ENCODE measurements around the gene NVL.
A peak's percentile ranks its signal among the peaks of the same experiment; 100 is the strongest.

NVL gene

DNA sequence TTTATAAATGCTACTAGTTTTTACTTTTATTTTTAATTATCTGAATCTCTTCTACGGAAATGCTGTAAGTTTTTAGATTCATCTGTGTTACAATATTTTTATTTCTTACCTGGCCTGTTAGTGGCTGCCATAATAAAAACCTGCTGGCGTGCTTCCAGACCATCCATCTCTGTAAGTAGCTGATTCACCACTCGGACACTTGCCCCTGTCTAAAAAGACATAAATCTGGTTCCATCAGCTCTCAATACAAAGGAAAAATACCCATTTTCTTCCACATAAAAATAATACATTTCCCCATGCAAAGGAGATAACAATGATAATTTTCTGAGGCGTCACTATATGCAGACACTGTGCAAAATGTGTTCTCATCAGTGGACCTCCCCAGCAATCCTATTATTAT lies 62.0 kb downstream of the NVL start (continued):
- TF ChIP-seq ZNF501 (tag by site-specific recombination; IDR thresholded peaks at IDR 0.05) (no peak), ZNF174 (tag by site-specific recombination; IDR thresholded peaks at IDR 0.05) (no peak), ZNF404 (tag by site-specific recombination; IDR thresholded peaks at IDR 0.05) (no peak), ZNF121 (tag by site-specific recombination; IDR thresholded peaks at IDR 0.05) (no peak), ZNF514 (tag by site-specific recombination; IDR thresholded peaks at IDR 0.05) (no peak), ZNF558 (tag by site-specific recombination; IDR thresholded peaks at IDR 0.05) (no peak), KLF8 (tag by site-specific recombination; IDR thresholded peaks at IDR 0.05) (no peak), ZNF530 (tag by site-specific recombination; IDR thresholded peaks at IDR 0.05; ENCODE audit: low read depth) (no peak), ZBTB21 (tag by site-specific recombination; IDR thresholded peaks at IDR 0.05) (no peak), ZNF600 (tag by site-specific recombination; IDR thresholded peaks at IDR 0.05) (no peak), ZNF169 (tag by site-specific recombination; IDR thresholded peaks at IDR 0.05) (no peak), ZBTB17 (tag by site-specific recombination; IDR thresholded peaks at IDR 0.05) (peak; percentile 43; the same call in 1 of the 2 replicates), ZNF510 (tag by site-specific recombination; IDR thresholded peaks at IDR 0.05; ENCODE audit: insufficient replicate concordance) (no peak), ZNF843 (tag by site-specific recombination; IDR thresholded peaks at IDR 0.05) (peak; percentile 47; the same call in 1 of the 2 replicates), ZNF366 (tag by site-specific recombination; conservative IDR thresholded peaks at IDR 0.05) (peak; percentile 77), ZSCAN23 (tag by site-specific recombination; IDR thresholded peaks at IDR 0.05) (no peak), ZBTB20 (tag by site-specific recombination; IDR thresholded peaks at IDR 0.05) (no peak; the same call in 1 of the 2 replicates), ZNF202 (tag by site-specific recombination; IDR thresholded peaks at IDR 0.05; ENCODE audit: borderline replicate concordance) (no peak), MEIS1 (CRISPR knock-in tag; IDR thresholded peaks at IDR 0.05; ENCODE audit: borderline replicate concordance) (no peak), SETDB1 (IDR thresholded peaks at IDR 0.05; ENCODE audit: insufficient read length, low read length) (no peak), ZNF311 (tag by site-specific recombination; IDR thresholded peaks at IDR 0.05; ENCODE audit: borderline replicate concordance) (no peak), ZNF19 (tag by site-specific recombination; IDR thresholded peaks at IDR 0.05; ENCODE audit: low read depth) (no peak)
- TF ChIP-seq, protein P1, sequence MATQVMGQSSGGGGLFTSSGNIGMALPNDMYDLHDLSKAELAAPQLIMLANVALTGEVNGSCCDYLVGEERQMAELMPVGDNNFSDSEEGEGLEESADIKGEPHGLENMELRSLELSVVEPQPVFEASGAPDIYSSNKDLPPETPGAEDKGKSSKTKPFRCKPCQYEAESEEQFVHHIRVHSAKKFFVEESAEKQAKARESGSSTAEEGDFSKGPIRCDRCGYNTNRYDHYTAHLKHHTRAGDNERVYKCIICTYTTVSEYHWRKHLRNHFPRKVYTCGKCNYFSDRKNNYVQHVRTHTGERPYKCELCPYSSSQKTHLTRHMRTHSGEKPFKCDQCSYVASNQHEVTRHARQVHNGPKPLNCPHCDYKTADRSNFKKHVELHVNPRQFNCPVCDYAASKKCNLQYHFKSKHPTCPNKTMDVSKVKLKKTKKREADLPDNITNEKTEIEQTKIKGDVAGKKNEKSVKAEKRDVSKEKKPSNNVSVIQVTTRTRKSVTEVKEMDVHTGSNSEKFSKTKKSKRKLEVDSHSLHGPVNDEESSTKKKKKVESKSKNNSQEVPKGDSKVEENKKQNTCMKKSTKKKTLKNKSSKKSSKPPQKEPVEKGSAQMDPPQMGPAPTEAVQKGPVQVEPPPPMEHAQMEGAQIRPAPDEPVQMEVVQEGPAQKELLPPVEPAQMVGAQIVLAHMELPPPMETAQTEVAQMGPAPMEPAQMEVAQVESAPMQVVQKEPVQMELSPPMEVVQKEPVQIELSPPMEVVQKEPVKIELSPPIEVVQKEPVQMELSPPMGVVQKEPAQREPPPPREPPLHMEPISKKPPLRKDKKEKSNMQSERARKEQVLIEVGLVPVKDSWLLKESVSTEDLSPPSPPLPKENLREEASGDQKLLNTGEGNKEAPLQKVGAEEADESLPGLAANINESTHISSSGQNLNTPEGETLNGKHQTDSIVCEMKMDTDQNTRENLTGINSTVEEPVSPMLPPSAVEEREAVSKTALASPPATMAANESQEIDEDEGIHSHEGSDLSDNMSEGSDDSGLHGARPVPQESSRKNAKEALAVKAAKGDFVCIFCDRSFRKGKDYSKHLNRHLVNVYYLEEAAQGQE (tag by site-specific recombination; IDR thresholded peaks at IDR 0.05) = no peak
- TF ChIP-seq, protein P2, sequence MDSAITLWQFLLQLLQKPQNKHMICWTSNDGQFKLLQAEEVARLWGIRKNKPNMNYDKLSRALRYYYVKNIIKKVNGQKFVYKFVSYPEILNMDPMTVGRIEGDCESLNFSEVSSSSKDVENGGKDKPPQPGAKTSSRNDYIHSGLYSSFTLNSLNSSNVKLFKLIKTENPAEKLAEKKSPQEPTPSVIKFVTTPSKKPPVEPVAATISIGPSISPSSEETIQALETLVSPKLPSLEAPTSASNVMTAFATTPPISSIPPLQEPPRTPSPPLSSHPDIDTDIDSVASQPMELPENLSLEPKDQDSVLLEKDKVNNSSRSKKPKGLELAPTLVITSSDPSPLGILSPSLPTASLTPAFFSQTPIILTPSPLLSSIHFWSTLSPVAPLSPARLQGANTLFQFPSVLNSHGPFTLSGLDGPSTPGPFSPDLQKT (IDR thresholded peaks at IDR 0.05; ENCODE audit: borderline replicate concordance, low read depth, low read length) = no peak
- TF ChIP-seq, protein P3, sequence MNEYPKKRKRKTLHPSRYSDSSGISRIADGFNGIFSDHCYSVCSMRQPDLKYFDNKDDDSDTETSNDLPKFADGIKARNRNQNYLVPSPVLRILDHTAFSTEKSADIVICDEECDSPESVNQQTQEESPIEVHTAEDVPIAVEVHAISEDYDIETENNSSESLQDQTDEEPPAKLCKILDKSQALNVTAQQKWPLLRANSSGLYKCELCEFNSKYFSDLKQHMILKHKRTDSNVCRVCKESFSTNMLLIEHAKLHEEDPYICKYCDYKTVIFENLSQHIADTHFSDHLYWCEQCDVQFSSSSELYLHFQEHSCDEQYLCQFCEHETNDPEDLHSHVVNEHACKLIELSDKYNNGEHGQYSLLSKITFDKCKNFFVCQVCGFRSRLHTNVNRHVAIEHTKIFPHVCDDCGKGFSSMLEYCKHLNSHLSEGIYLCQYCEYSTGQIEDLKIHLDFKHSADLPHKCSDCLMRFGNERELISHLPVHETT (tag by site-specific recombination; IDR thresholded peaks at IDR 0.05) = no peak
- TF ChIP-seq, protein P4, sequence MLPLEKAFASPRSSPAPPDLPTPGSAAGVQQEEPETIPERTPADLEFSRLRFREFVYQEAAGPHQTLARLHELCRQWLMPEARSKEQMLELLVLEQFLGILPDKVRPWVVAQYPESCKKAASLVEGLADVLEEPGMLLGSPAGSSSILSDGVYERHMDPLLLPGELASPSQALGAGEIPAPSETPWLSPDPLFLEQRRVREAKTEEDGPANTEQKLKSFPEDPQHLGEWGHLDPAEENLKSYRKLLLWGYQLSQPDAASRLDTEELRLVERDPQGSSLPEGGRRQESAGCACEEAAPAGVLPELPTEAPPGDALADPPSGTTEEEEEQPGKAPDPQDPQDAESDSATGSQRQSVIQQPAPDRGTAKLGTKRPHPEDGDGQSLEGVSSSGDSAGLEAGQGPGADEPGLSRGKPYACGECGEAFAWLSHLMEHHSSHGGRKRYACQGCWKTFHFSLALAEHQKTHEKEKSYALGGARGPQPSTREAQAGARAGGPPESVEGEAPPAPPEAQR (tag by site-specific recombination; IDR thresholded peaks at IDR 0.05) = no peak
- TF ChIP-seq, protein P5, sequence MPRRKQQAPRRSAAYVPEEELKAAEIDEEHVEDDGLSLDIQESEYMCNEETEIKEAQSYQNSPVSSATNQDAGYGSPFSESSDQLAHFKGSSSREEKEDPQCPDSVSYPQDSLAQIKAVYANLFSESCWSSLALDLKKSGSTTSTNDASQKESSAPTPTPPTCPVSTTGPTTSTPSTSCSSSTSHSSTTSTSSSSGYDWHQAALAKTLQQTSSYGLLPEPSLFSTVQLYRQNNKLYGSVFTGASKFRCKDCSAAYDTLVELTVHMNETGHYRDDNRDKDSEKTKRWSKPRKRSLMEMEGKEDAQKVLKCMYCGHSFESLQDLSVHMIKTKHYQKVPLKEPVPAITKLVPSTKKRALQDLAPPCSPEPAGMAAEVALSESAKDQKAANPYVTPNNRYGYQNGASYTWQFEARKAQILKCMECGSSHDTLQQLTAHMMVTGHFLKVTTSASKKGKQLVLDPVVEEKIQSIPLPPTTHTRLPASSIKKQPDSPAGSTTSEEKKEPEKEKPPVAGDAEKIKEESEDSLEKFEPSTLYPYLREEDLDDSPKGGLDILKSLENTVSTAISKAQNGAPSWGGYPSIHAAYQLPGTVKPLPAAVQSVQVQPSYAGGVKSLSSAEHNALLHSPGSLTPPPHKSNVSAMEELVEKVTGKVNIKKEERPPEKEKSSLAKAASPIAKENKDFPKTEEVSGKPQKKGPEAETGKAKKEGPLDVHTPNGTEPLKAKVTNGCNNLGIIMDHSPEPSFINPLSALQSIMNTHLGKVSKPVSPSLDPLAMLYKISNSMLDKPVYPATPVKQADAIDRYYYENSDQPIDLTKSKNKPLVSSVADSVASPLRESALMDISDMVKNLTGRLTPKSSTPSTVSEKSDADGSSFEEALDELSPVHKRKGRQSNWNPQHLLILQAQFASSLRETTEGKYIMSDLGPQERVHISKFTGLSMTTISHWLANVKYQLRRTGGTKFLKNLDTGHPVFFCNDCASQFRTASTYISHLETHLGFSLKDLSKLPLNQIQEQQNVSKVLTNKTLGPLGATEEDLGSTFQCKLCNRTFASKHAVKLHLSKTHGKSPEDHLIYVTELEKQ (tag by site-specific recombination; IDR thresholded peaks at IDR 0.05; ENCODE audit: borderline replicate concordance) = peak; percentile 10; the same call in 1 of the 2 replicates
- TF ChIP-seq, protein P6, sequence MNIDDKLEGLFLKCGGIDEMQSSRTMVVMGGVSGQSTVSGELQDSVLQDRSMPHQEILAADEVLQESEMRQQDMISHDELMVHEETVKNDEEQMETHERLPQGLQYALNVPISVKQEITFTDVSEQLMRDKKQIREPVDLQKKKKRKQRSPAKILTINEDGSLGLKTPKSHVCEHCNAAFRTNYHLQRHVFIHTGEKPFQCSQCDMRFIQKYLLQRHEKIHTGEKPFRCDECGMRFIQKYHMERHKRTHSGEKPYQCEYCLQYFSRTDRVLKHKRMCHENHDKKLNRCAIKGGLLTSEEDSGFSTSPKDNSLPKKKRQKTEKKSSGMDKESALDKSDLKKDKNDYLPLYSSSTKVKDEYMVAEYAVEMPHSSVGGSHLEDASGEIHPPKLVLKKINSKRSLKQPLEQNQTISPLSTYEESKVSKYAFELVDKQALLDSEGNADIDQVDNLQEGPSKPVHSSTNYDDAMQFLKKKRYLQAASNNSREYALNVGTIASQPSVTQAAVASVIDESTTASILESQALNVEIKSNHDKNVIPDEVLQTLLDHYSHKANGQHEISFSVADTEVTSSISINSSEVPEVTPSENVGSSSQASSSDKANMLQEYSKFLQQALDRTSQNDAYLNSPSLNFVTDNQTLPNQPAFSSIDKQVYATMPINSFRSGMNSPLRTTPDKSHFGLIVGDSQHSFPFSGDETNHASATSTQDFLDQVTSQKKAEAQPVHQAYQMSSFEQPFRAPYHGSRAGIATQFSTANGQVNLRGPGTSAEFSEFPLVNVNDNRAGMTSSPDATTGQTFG (tag by site-specific recombination; IDR thresholded peaks at IDR 0.05; ENCODE audit: borderline replicate concordance) = no peak

All from HEK293 (cell line).